Thymus (tissue), 11 donors: ENCODE measurements around the gene SEMA3D. TPM values are rescaled to one million over a fixed set of nuclear protein-coding genes. Genes with fewer than 3 reads are reported as not detected.
"Not testable (repeated sequence)": the region's sequence is repeated elsewhere in the genome, so short reads cannot be mapped to it uniquely, and the experiment has no call there.

Source experiments
- DNase-seq, 9 donors: peaks; one replicate each; pipeline ENCODE4 v3.0.0-alpha.2; 2013; ENCODE audit warnings: low spot score in 9 of 9, low read depth in 6 of 9, missing footprints in 1 of 9
- H3K27ac ChIP-seq, 2 donors: one replicate each; pipeline ENCODE4 v1.5.1; 2013; ENCODE audit warnings: control low read depth in 1 of 2, low read depth in 1 of 2, low read length in 1 of 2, mild to moderate bottlenecking in 1 of 2, moderate library complexity in 1 of 2
- H3K27me3 ChIP-seq, 2 donors: one replicate each; pipeline ENCODE4 v1.5.1; 2013; ENCODE audit warnings: low read length in 1 of 2; ENCODE audit not compliant: control insufficient read depth in 2 of 2, insufficient read depth in 1 of 2
- H3K36me3 ChIP-seq, 2 donors: one replicate each; pipeline ENCODE4 v1.5.1; 2013; ENCODE audit warnings: low read length in 1 of 2, mild to moderate bottlenecking in 1 of 2, moderate library complexity in 1 of 2; ENCODE audit not compliant: control insufficient read depth in 2 of 2, insufficient read depth in 2 of 2
- H3K4me1 ChIP-seq, 2 donors: one replicate each; pipeline ENCODE4 v1.5.1; 2013; ENCODE audit warnings: low read length in 2 of 2; ENCODE audit not compliant: control insufficient read depth in 2 of 2, insufficient read depth in 2 of 2
- H3K4me3 ChIP-seq, 2 donors: one replicate each; pipeline ENCODE4 v1.5.1; 2013; ENCODE audit warnings: low read length in 2 of 2, control low read depth in 1 of 2, mild to moderate bottlenecking in 1 of 2
- H3K9me3 ChIP-seq, 2 donors: one replicate each; pipeline ENCODE4 v1.5.1; 2013; ENCODE audit warnings: low read length in 1 of 2, mild to moderate bottlenecking in 1 of 2; ENCODE audit not compliant: control insufficient read depth in 2 of 2, insufficient read depth in 1 of 2
- WGBS: extraction: QIAGEN DNeasy Blood & Tissue Kit; methylation state at CpG from one replicate; pipeline ENCODE4 v1.1.7; 2013; 5-methylcytosine and 5-hydroxymethylcytosine counted together
- polyA plus RNA-seq: library from polyadenylated mRNA; stranded (reverse); fragments of 200-250 nt; gene quantifications from one replicate; pipeline ENCODE4 v1.2.3, GENCODE V29; 2013
- total RNA-seq: library from RNA; stranded (reverse); fragments of 120-200 nt; gene quantifications from one replicate; pipeline ENCODE4 v1.2.4, GENCODE V29; 2013
- donor health status: healthy.

Gene SEMA3D
- total and polyA plus RNA-seq, 2 donors: 0.32 to 1.3 TPM

DNA sequence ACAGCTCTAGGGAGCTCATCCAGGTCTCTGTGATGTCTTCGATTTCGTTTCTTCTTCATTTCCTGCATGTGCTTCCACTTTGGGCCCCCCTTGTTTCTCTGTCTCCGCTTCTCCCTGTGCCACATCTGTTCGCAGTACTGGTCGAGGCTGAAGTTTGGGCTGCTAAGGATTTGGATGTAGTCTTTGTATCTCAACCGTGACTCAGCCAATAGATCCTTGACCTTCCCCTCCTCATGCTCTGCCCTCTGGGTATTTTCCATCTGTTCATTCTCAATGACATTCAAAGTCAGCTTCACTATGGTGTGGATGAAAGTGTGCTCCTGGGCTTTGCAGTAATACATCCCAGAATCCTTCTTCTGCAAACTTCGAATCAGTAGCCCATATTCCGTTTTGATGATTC, 187.4 kb downstream of the SEMA3D start:
- Histone ChIP-seq H3K4me1 (no peaks in the 10 kb centered on the region), H3K27ac (no peak overlapping the region), H3K36me3 (no peaks in the 10 kb centered on the region), H3K4me3 (no peak overlapping the region), H3K9me3 (no peaks in the 10 kb centered on the region), H3K27me3 (no peaks in the 10 kb centered on the region)
- no peak for DNase-seq
- 93% methylated on average over 8 of the region's 8 CpGs for WGBS

DNA sequence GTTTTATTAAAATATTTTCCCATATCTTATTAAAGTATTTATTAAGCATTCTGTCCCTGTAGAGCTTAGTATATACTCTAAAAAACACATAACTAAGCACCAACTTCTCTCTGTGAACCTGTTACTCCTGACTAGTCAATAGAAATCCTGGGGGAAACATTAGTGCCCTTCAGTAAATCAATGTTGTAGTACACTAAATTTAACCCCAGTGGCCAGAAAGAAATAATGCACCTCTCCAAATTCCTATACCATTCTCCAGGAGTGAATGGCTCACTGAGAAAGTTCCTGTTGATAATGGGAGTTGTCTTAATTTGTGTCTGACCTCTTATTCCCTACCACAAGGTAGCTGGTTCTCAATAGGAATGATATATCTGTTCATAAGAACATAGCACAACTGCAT, 188.2 kb downstream of the SEMA3D start:
- Histone ChIP-seq H3K4me1 (no peaks in the 10 kb centered on the region), H3K36me3 (no peaks in the 10 kb centered on the region), H3K4me3 (no peak overlapping the region), H3K27me3 (no peaks in the 10 kb centered on the region), H3K27ac (no peak overlapping the region), H3K9me3 (no peaks in the 10 kb centered on the region)
- no peak for DNase-seq

DNA sequence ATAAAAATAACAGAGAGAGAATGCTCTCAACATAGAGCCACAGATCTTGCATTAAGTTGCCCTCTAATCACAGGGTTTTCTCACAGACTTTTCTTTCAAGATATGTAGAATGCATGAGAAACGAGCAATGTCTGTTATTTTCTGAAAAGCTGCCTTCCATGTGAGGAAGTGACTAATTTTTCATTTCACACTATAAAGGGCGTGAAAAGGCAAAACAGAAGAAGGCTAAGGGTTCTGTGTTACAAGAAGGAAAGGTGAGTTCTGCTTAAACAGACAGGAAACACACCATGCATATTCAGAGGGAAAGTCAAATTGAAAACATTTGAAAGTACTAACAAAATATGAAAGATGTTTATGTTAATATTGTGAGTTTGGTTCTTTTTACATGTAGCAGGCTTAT, 189.2 kb downstream of the SEMA3D start:
- no peaks in the 10 kb centered on the region for H3K9me3 ChIP-seq
- no peaks in the 10 kb centered on the region for H3K36me3 ChIP-seq
- 42% methylated on average over 2 of the region's 2 CpGs for WGBS
- H3K27me3 ChIP-seq: no peaks in the 10 kb centered on the region
- H3K27ac ChIP-seq: no peak overlapping the region
- no peak overlapping the region for H3K4me3 ChIP-seq
- H3K4me1 ChIP-seq: no peaks in the 10 kb centered on the region
- no peak for DNase-seq

DNA sequence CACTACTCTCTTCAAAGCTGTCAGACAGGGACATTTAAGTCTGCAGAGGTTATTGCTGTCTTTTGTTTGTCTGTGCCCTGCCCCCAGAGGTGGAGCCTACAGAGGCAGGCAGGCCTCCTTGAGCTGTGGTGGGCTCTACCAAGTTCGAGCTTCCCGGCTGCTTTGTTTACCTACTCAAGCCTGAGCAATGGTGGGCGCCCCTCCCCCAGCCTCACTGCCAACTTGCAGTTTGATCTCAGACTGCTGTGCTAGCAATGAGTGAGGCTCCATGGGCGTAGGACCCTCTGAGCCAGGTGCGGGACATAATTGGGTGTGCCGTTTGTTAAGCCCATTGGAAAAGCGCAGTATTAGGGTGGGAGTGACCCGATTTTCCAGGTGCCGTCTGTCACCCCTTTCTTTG, 193.9 kb downstream of the SEMA3D start:
- not testable (repeated sequence) for H3K27ac ChIP-seq, DNase-seq, H3K4me3 ChIP-seq, H3K4me1 ChIP-seq, H3K36me3 ChIP-seq, H3K27me3 ChIP-seq, H3K9me3 ChIP-seq
- WGBS: 97% methylated on average over 9 of the region's 9 CpGs

DNA sequence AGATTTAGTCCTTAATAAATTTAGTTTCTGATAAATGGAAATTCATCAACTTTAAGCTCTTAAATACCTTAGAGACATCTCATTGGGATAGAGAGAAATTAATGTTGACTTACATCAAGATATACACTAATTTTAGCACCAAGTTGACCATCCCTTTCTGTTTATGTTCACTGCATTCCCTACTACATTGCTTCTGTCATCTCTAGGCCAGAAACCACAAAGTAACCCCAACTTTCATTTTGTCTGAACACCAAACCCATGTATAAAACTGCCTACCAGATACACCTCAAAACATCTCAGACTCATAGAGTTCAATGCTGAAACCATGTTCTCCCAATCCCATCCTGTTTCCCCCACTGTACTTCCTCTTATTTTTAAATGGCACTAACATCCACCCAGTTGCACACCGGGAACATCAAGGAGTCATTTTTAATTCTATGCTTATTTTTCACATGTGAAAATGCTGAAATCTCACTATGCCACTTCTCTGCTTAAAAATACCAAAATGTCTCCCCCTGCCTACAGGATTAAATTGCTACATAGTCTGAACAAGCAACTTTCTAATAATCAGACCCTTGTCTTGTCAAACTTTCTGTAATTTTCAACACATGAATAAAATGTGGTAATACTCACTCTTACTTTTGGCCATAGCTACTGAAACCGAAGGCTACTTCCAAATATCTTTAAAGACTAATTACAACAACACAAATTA, 201.6 kb downstream of the SEMA3D start:
- DNase-seq: no peak
- WGBS: 85% methylated on average over 2 of the region's 2 CpGs
- H3K36me3 ChIP-seq: no peaks in the 10 kb centered on the region

DNA sequence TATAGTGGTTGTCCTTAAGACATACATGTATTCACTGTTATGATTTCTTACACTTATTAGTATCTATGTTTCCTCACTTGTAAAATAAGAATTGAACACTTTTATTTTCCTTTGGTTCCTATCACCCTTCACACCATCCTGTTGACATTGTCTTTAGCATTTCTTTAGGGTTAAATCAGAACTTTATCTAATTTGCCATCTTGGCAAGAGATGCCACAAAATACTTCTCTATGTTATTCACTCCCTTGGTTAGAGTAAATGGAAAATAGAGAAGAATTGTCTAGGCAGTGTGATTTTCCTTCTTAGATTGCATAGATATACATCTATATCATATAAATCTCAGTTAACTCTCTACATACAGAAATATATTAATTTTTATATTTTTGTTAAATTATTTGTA, 204.7 kb downstream of the SEMA3D start:
- Histone ChIP-seq H3K4me1 (no peaks in the 10 kb centered on the region), H3K4me3 (no peak overlapping the region)

More for the DNA sequence above, 201.6 kb downstream of the SEMA3D start:
- H3K4me3 ChIP-seq: no peak overlapping the region
- H3K27ac ChIP-seq: no peak overlapping the region
- H3K9me3 ChIP-seq: no peaks in the 10 kb centered on the region
- no peaks in the 10 kb centered on the region for H3K27me3 ChIP-seq
- H3K4me1 ChIP-seq: no peaks in the 10 kb centered on the region

DNA sequence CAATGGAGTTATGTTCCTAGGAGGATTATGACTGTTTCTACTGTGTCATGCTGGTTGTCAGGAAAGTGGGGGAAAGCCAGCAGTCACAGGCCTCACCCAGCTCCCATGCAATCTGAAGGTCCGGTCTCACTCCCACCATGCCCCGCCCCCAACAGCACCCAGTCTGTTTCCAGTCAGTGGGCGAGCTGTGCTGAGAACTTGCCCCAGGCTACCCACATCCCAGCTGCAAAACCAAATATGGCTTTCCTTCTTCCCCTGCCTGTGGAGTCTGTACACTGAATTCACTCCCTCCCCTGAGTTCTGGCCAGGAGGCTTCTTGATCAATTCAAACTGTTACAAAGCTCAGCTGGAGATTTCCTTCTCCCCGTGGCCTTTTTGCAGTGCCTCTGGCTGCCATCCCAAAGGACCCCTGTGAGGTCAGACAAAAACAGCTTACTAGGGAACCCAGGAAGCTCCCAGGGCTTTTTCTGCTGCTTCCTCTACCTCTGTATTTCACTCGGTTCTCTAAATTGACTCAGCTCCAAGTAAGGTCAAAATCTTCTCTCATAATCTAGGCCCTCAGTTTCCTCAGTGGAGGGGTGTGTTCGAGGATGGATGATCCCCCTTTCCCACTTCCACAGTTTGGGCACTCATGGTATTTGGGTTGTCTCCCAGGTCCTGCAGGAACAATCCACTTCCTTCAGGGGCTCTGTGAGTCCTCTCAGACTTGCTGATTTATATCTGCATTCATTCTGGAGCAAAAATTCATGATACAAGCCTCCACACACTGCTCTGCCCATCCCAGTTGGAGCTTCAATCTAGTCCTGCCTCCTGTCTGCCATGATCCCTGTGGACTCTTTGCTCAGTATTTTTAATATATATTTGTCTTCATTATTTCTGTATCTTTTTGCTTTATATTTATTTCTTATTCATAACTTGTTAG, 205.5 kb downstream of the SEMA3D start:
- Histone ChIP-seq H3K9me3 (no peaks in the 10 kb centered on the region), H3K27me3 (no peaks in the 10 kb centered on the region), H3K4me1 (no peaks in the 10 kb centered on the region), H3K36me3 (no peaks in the 10 kb centered on the region), H3K4me3 (no peak overlapping the region), H3K27ac (no peak overlapping the region)
- no peak for DNase-seq
- 85% methylated on average over 6 of the region's 6 CpGs for WGBS

More for the DNA sequence above, 204.7 kb downstream of the SEMA3D start:
- no peak for DNase-seq
- no peaks in the 10 kb centered on the region for H3K36me3 ChIP-seq
- H3K27ac ChIP-seq: no peak overlapping the region
- H3K27me3 ChIP-seq: no peaks in the 10 kb centered on the region
- H3K9me3 ChIP-seq: no peaks in the 10 kb centered on the region

DNA sequence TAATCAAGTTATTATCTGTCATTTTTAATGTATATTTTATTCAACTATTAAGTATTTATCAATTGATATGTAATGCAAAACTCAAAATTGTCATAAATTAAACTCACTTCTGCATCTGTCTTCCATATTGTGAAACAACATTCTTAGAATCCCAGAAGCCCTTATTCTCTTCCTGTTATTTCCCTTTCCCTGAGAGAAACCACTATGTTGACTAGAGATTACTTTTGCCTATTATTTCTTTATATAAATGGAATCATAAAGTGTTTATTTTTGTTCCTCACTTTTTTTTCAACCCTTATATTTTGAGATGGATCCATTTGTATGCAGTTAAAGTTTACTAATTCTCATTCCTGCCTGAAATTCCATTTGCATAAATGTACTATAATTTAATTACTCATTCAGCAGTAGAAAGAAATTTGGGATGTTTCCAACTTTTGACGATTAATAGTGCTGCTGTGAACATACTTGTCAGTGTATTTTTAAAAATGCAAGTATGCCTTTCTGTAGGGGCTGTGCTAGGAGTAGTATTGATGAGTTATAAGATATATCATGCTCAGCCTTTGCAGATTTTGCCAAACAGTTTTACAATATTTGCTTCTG, 211.2 kb downstream of the SEMA3D start:
- Histone ChIP-seq H3K36me3 (no peaks in the 10 kb centered on the region), H3K27me3 (no peaks in the 10 kb centered on the region), H3K27ac (no peak overlapping the region), H3K9me3 (no peaks in the 10 kb centered on the region), H3K4me1 (no peaks in the 10 kb centered on the region), H3K4me3 (no peak overlapping the region)
- 88% methylated on average over 1 of the region's 1 CpG for WGBS
- DNase-seq: no peak

DNA sequence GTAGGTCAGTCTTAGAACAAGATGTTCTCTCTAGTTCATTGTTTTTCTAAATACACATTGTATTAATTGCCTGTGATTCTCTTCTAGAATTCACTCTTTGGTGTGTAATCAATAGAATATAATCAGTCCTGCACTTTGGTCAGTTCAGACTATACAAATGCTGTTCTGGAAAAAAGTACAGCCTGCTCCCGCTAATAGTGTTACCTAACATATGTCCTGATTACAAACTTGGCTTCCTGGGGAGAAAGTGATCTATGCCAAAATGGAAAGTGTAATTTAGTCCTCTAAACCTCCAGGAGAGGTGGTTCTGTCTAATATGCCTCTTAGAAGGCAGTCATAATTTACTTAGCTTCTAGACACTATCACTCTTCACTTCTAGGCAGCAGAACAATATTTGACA, 215.5 kb downstream of the SEMA3D start:
- no peak for DNase-seq
- H3K36me3 ChIP-seq: no peaks in the 10 kb centered on the region
- H3K4me3 ChIP-seq: no peak overlapping the region
- 92% methylated on average over 1 of the region's 1 CpG for WGBS
- no peaks in the 10 kb centered on the region for H3K27me3 ChIP-seq
- no peaks in the 10 kb centered on the region for H3K4me1 ChIP-seq
- H3K27ac ChIP-seq: no peak overlapping the region
- no peaks in the 10 kb centered on the region for H3K9me3 ChIP-seq
